ENCODE results near the gene GJA4.

The GJA4 gene

GRCh38 chr1:34842073-34842472, 49.3 kb downstream of the GJA4 start:
- CTCF ChIA-PET, result interaction anchor here (0.7 to 6.1 kb wide), 4 partner anchors 11 to 55 kb away, joined by 3 to 44 read pairs (median 3); partner anchors contain the start of gene SMIM12

GRCh38 chr1:34842952-34843371, 50.2 kb downstream of the GJA4 start:
- POLR2A ChIA-PET, result no interaction called here
- TF ChIP-seq CTCF (IDR thresholded peaks at IDR 0.05; ENCODE audit: control extremely low read depth, extremely low read depth, low read depth, missing control alignments), result no peak
- DNase-seq (ENCODE audit: extremely low spot score), result no peak
- CTCF ChIA-PET, result interaction anchor here (0.6 to 6.1 kb wide), 5 partner anchors 10 to 90 kb away, joined by 3 to 44 read pairs (median 3); partner anchors contain the start of gene SMIM12

More at GRCh38 chr1:34842073-34842472, 49.3 kb downstream of the GJA4 start:
- POLR2A ChIA-PET, result no interaction called here
- TF ChIP-seq CTCF (IDR thresholded peaks at IDR 0.05; ENCODE audit: control extremely low read depth, extremely low read depth, low read depth, missing control alignments), result no peak
- no peak for DNase-seq (ENCODE audit: extremely low spot score)

GRCh38 chr1:34843392-34844251, 50.8 kb downstream of the GJA4 start:
- DNase-seq (ENCODE audit: extremely low spot score), result no peak
- ChIA-PET POLR2A (no interaction called here), CTCF (interaction anchor here (1.4 to 6.1 kb wide), 3 partner anchors 8 to 58 kb away, joined by 3 to 44 read pairs (median 4); no protein-coding TSS in a partner anchor)
- no peak for TF ChIP-seq CTCF (IDR thresholded peaks at IDR 0.05; ENCODE audit: control extremely low read depth, extremely low read depth, low read depth, missing control alignments)

GRCh38 chr1:34844252-34844634, 51.4 kb downstream of the GJA4 start:
- ChIA-PET POLR2A (no interaction called here), CTCF (interaction anchor here (0.7 to 6.1 kb wide), 4 partner anchors 9 to 58 kb away, joined by 3 to 44 read pairs (median 4); no protein-coding TSS in a partner anchor)
- no peak for TF ChIP-seq CTCF (IDR thresholded peaks at IDR 0.05; ENCODE audit: control extremely low read depth, extremely low read depth, low read depth, missing control alignments)
- DNase-seq (ENCODE audit: extremely low spot score), result no peak

Measured in GM10248 (cell line).